ENCODE results near the gene NDUFC2.
"Not testable (repeated sequence)": the region's sequence is repeated elsewhere in the genome, so short reads cannot be mapped to it uniquely, and the experiment has no call there.

The NDUFC2 gene

DNA sequence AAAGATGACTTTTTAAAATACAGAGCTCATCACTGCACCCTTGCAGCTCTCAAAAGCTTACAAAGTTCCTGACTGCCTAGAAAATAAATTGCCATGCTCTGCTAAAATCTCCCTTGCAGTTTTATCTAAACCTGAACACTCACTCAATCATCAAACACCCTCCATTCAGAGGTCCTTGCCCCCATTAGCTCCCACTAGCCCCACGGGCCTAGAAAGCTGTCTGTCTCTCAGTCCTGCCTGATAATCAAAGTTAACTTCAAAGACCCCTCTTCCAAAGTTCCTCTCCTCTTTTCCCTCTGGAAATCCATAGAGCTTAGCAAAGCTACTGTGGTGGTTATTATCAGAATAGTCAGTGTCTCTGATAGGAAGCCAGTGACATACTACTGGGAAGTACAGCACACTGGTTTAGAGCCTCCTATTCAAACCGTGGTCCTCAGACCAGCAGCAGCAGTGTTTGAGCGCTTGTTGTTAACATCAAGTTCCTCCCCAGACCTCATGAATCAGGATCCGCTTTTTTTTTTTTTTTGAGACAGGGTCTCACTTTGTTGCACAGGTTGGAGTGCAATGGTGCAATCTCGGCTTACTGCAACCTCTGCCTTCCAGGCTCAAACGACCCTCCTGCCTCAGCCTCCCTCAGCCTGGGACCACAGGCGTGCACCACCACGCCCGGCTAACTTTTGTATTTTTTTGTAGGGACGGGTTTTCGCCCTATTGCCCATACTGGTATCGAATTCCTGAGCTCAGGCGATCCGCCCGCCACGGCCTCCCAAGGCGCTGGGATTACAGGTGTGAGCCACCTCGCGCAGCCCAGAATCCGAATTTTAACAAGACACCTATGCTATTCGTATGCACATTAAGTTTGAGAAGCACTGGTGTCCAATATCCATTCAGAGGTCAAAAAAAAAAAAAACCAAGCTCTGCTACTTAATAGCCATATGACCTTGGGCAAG lies 1.2 kb downstream of the NDUFC2 start:
- no peak for DNase-seq

DNA sequence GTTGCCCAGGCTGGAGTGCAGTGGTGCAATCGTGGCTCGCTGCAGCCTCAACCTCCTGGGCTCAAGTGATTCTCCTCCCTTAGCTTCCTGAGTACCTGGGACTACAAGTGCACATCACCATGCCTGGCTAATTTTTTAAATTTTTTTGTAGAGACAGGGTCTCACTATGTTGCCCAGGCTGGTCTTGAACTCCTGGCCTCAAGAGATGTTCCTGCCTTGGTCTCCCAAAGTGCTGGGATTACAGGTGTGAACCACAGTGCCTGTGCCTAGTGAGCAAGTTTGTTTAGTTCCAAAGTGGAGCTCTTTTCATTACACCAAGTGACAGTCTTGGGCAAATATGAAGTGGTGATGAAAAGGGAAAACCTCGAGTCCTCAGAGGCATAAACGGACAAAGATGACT lies 2.1 kb downstream of the NDUFC2 start:
- DNase-seq: not testable (repeated sequence)

DNA sequence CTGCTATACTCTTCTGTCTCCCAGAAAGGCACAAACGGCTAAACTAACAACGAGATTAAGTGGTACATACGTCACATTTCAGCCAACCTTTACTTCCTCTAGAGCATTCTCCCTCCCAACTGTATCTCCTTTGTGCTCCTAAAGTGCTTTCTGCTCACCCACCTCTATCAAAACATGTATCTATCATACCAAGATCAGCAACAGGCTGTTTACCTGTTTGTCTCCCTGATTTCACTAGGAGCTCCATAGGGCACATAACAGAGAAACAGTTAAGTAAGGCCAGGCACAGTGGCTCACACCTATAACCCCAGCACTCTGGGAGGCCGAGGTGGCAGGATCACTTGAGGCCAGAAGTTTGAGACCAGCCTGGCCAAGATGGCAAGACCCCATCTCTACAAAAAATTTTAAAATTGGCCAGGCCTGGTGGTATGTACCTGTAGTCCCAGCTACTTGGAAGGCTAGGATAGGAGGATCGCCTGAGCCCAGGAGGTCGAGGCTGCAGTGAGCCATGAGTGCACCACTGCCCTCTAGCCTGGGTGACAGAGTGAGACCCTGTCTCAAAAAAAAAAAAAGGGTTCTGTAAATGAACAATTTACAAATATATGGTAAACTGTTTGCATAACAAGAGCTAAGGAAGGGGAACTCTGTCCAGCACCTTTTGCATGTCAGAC lies 2.8 kb downstream of the NDUFC2 start:
- DNase-seq: no peak

DNA sequence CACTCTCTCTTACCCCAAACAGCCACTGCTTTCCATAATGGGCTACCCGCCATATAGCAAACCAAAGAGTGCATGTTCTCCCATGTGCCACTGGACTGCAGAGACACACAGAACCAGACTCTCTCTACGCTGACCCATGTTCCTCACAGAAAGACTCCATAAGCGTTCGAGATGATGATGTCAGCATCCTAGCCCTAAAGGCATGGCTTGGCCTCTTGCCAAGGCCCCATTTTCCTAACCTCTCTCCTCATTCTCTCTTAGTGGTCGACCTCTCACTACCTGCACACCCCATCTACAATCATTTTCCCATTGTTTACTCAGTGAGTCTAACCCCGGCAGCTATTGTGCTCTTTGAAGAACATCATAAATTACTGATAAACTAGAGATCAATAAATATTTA lies 4.9 kb downstream of the NDUFC2 start:
- DNase-seq: no peak

DNA sequence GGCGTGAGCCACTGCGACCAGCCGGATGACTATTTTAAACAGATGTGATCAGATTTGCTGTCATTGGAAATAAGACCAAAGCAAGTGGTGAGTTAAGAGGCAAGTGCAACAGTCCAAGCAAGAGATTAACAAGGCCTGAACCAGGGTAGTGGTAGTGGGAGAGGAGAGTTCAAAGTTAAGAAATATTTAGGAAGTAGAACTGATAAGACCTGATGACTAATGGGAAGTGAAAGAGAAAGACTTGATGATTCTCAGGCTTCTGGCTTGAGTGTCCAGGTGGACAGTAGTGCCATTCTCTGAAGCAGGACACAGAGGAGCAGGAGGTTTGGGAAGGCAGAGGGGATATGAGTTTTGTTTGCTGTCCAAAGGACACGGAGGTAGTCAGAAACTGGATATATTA lies 7.2 kb downstream of the NDUFC2 start:
- DNase-seq: no peak

DNA sequence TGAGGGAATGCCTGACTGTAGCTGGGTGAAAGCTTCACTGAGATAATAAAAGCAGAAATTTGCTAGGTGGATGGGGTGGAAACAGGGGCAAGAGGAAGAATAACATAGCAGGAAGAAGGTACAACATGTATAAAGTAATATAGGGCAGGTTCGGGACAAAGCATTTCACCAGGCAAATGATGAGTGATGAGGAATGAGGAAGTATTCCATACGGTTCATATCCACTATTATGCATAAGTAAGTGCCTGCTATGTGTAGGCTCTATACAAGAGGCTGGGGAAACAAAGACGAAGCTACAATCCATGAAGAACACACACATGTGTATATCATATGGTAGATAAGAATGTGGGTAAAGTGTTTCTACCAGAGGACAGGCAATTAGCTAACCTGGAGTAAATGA lies 7.9 kb downstream of the NDUFC2 start:
- DNase-seq: no peak

DNA sequence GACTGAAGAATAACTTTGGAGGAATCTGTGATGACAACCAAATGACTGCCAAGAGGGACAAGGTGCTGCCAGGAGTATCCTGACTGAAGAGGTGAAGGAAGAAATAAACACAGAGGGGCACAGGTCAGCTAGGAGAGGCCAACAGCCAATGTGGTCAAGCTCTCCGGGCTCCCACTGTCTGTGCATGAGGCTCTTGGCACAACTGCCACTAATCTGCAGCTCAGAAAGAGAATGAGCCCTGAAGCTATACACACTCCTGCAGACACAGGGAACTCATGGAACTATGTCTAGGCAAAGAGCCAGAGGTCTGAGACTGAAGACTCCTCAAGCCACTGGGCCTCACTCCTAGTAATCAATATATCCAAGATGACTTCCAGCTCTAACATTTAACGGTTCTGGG lies 9.0 kb downstream of the NDUFC2 start:
- DNase-seq: no peak

DNA sequence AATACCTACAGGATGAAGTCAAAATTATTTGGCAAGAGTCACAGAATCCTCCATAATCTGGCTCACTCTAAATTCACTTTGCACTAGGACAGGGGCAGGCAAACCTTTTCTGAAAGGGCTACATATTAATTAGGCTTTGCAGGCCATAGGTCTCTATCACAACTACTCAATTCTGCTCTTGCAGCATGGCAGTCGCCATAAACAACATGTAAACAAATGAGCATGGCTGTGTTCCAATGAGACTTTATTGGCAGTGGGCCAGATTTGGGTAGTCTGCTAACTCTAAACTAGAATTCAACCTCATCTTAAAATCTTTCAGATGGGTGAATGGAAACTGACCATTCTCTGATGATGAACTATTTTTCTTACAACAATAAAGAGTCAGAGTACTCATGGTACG lies 10.2 kb downstream of the NDUFC2 start:
- no peak for DNase-seq

DNA sequence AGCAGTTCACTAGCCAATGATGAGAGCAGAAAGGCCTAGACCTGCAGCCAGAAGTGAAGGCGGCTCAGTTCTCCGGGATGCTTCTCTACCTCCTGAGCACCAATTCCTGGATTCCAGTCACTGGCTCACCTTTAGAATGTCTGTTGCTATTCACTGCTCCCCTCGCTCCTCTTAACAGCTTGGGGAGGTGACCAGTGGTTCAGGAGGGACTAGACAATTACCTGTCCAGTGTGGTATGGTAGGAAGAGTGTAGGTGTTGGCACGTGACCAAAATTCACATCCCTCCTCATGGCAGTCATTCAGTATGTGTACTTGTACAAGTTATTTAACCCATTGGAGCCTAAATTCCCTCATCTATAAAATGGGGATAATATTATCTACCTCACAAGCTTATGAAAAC lies 12.0 kb downstream of the NDUFC2 start:
- DNase-seq: no peak

DNA sequence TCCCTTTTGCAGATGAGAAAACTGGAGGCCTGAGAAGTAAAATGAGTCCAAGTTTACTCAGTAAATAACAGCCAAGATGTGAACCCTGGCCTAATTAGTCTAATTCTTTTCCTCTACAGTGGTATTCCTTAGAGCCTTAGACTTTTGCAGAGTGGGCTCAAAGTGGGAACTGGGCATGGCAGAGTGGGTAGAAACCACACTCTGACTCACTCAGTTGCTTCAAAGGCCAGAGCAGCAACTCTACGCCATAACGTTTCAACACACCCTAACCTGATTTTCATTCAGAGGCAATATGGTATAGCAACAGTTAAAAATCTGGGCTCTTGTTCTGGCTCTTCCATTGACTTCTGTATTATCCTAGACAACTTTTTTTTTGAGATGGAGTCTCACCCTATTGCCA lies 13.2 kb downstream of the NDUFC2 start:
- no peak for DNase-seq

DNA sequence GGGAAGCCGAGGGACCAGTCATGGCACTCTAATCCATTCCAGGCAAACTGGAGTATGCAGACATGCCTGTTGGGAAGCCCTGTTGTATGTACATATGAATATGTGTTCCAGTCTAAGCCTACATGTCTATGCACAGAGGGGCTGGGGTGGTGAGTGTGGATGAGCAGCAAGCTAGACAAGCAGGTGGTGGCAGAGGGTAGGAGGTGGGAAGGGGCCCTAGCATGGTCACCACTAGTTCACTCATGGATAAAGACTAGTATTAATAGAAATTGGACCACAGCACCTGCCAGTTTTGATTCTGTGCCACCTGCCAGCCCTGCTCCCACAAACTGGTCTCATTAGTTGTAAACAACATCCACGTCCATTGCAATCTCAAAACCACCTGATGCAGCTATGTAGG lies 14.5 kb downstream of the NDUFC2 start:
- no peak for DNase-seq

DNA sequence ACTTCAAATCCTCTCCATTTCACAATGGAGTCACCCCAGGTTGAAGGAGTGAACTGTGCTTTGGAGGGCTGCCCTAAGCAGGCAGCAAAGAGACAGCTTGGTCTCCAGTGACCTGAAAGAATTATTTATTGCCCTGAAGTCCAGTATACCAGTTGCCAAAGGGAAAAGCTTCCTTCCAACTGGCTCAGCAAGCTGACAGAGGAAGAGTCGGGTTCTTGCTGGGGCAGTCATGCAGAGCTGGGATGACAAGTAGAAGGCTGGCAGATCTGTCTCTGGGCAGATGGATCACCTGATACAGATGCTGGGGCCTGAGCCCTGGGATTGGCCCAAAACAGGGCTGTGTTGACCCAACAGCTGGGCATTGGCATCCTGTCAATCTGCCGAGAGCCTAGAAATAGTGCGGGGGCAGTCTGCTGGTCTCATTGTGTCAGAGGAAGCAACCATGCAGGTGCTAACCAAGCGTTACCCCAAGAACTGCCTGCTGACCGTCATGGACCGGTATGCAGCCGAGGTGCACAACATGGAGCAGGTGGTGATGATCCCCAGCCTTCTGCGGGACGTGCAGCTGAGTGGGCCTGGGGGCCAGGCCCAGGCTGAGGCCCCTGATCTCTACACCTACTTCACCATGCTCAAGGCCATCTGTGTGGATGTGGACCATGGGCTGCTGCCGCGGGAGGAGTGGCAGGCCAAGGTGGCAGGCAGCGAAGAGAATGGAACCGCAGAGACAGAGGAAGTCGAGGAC lies 16.1 kb downstream of the NDUFC2 start, which contains the start of gene THRSP:
Gene THRSP (plus strand): TSS at position 422 of the 742 bp plus-strand sequence. CDS start 21 bp downstream, at position 443.
- no peak for DNase-seq

DNA sequence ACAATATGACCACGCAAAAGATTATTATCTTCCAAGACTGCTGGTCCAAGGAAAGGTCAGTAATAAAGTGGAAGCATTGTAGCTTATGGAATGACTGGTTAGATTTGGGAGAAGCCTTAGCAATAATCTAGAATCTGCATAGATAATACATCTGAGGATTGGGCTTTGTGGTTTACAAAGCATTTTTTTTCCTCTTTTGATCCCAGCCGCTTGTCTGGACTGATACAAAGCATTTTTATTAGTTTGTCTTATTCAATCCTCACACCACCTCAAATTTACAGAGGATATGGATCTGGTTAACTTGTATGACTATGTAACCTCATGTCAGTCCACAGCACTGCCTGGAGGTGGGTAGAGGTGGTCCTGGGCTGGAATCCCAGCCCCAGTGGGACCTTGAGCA lies 17.0 kb downstream of the NDUFC2 start:
- DNase-seq: no peak

DNA sequence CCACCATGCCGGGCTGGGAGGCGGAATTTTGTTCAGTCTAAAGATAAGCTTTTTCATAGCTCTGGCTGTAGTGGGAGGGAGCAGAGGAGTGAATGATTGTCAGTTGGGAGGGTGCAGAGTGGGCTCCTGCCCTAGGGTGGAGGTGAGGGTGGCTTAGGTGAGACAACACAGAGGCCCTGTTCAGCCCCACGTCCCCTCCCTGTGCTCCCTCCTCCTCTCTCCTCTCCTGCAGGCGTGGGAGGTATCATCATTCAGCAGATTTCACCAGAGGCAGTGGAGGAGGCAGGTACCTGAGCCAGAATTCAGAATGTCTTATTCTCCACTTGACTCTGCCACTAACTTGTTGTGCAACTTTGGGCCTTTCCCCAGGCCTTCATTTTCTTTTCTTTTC lies 17.7 kb downstream of the NDUFC2 start:
- no peak for DNase-seq

DNA sequence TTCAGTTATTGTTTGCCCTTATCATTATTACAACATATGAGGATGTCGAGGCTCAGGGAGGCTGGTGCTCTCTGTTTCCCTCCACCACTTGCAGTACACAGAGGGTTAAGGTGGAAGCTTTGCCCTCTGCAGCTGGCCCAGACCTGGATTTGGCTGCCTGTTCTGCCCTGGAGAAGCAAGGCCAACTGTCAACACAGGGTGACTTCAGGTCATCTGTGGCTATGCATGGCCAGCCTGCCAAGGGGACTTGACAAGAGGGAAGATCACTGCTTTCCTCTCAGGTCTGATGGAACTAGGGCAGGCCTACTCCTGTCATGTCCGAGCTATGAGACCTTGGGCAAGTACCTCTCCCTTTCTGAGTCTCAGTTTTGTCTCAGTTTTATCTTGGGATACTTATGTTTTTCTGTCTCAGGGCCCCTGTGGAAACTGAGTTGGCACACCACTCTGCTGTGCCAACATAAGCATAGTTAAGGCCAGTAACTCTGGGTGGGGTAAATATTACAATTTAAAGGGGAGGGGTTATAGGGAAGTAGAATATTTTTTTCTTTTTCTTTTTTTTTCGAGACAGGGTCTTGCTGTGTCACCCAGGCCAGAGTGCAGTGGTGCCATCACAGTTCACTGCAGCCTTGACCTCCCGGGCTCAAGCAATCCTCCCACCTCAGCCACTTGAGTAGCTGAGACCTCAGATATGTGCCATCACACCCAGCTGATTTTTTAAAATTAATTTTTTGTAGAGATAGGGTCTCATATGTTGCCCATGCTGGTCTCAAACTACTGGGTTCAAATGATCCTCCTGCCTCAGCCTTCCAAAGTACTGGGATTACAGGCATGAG lies 18.4 kb downstream of the NDUFC2 start:
- no peak for DNase-seq

DNA sequence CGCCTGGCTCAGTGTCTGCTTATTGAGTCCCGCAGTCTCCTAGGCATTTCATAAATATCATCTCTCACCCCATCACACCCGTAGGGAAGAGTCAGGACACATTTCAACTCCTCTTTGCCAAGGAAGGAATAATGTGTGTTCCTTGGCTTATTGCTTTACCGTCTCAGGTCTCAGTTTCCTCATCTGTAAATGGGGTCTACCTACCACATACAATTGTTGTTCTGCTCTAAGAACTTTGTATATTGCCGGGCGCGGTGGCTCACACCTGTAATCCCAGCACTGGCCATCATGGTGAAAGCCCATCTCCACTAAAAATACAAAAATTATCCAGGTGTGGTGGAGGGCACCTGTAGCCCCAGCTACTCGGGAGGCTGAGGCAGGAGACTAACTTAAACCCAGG lies 19.1 kb downstream of the NDUFC2 start:
- no peak for DNase-seq

DNA sequence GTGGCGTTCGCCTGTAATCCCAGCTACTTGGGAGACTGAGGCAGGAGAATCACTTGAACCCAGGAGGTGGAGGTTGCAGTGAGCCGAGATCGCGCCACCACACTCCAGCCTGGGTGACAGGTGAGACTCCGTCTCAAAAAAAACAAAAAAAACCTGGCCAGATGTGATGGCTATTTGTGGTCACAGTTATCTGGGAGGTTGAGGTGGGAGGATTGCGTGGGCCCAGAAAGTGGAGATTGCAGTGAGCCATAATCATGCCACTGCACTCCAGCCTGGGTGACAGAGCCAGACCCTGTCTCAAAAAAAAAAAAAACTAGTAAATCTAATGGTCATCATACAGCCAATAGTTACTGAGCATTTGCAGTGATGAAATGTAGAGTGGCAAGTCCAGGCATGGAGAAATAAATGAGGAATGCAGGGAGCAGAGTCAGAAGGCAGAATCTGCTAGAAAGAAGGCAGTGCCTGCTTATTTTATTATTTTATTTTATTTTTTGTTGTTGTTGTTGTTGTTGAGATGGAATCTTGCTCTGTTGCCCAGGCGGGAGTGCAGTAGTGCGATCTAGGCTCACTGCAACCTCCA lies 19.8 kb downstream of the NDUFC2 start:
- DNase-seq: not testable (repeated sequence)

DNA sequence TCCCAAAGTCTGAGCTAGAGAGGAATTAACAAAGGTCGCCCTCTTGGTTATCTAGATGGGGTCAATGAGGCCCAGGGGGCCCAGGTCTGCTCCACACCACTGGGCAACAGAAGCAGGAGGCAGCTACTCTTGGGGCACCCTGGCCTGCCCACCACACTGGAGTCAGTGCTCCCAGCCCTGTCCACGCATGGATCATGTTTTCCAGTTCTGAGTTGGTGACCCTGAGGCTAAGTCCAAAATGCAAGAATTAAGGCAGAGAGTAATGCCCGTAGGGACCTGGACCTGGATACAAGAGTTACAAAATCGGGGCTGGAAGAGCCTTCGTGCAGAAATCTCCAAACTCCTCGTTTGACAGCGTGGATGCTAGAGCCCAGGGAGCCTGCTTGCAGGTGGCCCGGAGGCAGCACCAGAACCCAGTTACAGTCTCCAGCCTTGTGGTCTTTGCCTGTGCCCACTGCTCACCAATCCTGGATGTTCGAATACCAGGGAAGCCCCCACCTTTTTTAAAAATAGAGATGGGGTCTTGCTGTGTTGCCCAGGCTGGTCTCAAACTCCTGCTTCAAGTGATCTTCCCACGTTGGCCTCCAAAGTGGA lies 22.1 kb downstream of the NDUFC2 start:
- DNase-seq: no peak

DNA sequence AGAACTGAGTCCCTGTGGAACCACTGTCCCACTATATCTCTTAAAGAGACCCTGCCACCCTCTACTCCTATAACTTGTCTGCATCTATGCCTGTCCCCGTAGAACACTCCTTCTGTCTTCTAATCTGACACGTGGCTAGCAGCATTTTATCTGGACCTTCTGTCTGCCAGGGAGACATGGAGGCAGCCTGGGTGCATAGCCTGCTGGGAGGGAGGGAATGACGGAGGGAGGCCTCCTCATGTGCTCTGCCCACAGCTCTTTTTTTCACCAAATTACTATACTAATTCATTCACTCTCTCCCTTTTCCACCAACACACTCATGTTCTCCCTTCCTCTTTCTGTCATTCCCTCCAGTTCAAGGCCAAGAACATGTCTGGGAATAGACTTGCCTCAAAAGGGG lies 23.6 kb downstream of the NDUFC2 start:
- DNase-seq: no peak

DNA sequence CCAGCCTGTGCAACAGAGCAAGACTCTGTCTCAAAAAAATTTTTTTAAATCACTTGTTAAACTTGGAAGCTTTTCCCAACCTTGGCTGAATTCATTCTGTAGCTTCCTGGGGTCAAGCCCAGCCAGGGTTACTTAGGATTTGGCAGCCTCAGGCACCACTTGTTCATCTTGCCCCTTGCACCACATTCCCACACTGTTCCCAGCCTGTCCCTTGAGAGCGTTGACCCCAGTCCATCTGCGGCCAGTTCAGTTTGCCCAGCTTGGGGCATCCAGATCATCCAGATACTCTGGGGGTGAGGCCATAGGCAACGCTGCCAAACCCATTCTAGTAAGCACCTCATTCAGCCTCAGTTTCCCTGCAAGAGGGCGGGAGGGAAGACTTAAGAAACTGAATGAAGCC lies 24.7 kb downstream of the NDUFC2 start:
- no peak for DNase-seq

DNA sequence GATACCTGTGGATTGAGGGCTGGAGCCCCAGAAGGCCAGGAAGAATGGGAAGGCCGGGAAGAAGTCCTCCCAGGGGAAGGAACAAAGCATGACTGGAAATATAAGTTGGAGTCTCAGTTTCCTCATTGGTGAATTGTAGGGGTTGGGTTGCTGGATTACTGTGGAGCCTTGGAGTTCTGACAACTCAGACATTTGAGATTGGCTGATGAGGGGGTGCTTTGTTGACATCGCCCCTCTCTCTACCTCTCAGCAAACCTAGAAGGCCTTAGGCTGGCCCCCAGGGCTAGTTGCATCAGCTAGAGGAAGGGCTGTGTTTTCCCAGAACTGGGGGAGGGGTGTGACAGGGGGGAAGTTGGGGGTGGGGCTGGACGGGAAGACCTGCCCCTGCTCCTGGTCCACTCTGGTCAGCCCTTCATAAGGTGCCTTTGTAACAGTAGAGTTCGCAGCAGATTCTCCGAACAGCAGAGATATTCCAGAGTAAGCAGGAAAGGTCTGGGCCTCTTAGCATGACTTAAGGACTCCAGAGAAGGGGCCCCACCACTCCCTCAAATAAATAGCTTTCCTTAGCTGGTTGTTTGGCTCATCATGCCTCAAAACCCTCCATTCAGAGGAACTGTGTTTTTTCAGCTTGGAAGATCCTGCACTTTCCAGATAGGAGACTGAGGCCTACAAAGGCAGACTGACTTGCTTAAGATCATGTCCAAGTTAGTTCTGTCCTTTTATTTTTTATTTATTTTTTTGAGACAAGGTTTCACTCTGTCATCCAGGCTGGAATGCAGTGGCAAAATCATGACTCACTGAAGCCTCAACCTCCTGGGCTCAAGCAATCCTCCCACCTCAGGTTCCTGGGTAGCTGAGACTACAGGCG lies 28.5 kb downstream of the NDUFC2 start:
- DNase-seq: peak; percentile 72
